GM18526 (cell line): Measurements from ENCODE around the gene CROCC2.

ENCODE experiments used
- POLR2A ChIP-seq: IDR thresholded peaks from 3 replicates; pipeline ENCODE4 v1.6.1; 2011; ENCODE audit not compliant: insufficient read length; ENCODE audit errors: extremely low read depth

Gene CROCC2

DNA sequence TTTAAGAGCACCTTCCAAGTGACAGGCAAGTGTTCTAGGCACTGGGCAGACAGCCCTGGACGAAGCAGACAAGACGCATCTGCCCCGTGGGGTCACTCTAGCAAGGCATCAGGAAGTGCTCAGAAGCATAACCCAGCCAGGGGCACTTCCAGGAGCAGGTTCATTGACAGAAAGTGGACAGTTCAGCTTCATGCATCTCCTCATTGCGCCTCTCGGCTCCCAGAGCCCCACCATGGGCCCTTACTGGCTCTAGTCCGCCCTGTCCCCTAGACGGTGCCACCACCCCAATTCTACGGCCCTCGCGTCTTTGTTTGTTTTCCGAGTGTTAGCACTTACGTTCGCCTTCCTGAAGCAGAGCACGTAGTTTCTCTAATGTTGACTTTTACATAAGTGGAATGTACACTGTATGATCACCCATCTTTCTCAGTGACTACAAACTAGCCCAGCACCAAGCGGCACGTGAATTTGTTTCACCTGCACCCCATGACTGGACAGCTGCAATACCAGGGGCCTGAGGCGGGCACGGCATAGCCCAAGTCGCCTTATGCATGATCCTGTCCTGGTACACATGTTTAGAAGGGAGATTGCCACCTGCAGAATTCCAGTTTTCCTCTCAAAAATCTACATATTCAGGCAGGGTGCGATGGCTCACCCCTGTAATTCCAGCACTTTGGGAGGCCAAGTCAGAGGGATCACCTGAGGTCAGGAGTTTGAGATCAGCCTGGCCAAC, 125.5 kb downstream of the CROCC2 start:
- no peak for TF ChIP-seq POLR2A

- TF ChIP-seq POLR2A, result no peak
Observed at GRCh38 chr2:241033336-241033987, 127.3 kb downstream of the CROCC2 start.

GRCh38 chr2:241033994-241034393, 127.9 kb downstream of the CROCC2 start:
- no peak for TF ChIP-seq POLR2A

DNA sequence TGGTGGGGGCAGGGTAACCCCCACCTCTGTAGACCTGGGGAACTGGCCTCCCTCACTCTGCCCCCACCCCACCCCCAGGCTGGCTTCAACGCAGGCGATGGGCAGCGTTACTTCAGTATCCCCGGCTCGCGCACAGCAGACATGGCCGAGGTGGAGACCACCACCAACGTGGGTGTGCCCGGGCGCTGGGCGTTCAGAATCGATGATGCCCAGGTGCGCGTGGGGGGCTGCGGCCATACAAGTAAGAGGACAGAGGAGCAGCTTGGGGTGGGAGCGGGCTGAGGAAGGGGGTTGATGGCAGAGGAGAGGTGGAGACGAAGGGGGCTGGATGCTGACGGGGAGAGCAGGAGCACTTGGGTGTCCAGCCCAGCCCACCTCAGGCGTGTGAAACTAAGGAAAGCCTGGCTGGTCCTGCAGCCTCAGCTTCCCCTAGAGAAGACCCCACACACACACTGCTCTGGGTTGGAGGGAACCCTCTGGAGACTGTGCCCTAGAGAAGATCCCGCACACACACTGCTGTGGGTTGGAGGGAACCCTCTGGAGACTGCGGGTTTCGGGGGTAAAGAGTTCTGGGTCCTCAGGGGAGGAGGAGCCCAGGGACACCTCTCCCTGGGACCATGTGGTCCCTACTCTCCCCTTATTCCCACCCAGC, 128.5 kb downstream of the CROCC2 start:
- no peak for TF ChIP-seq POLR2A

DNA sequence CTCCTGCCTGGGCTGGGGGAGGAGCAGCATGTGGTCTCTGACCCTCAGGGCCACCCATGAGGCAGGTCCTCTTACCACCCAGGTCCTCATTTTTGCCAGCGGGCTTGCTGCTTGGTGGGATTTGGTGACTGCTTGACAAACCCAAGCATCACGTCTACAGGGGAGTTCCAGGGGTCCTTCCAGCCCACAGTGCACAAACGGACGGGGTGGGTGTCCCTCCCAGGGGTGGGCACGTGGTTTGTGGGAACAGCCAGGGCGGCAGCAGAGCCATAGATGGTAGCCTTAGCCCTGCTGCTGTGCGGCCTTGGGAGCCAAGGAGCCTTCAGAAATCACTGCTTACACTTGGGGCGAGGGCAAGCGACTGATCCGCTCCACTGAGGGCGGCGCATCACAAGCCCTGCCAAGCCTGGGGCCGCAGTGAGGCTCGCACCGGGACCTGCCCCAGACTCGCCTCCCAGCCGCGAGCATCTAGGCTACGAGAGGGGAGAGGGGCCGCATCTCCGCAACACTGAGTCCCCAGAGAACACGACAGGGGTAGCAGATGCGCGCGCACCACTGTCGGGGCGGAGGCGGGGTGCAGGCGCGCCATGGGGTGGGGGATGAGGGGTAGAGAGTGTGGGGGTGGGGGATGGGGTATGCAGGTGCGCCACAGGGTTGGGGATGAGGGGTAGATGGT, 129.1 kb downstream of the CROCC2 start:
- TF ChIP-seq POLR2A, result no peak

GRCh38 chr2:241035818-241036396, 129.8 kb downstream of the CROCC2 start:
- no peak for TF ChIP-seq POLR2A

DNA sequence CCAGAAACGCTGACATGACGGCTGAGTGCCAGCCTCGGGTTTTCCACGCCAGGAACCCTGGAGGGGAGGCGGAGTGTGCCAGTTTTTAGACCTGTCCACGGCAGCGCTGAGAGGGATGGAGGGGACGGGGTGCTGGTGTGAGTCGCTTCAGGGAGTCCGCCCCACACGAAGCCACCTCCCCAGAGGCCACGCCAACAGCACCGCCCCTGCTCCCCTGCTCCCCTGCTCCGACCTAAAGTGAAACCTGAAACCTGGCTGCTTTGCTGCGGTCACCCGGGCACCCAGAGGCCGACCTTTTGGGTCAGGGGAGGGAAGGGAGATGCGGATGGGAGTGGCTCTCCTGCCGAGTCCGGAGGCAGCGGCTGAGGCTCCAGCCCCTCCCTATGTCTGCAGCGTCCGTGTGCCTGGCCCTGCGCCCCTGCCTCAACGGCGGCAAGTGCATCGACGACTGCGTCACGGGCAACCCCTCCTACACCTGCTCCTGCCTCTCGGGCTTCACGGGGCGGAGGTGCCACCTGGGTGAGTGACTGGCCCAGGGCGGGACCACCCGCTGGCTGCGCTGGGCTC, 130.3 kb downstream of the CROCC2 start:
- peak; percentile 26 for TF ChIP-seq POLR2A

GRCh38 chr2:241036964-241037421, 130.9 kb downstream of the CROCC2 start:
- TF ChIP-seq POLR2A, result peak; percentile 33

DNA sequence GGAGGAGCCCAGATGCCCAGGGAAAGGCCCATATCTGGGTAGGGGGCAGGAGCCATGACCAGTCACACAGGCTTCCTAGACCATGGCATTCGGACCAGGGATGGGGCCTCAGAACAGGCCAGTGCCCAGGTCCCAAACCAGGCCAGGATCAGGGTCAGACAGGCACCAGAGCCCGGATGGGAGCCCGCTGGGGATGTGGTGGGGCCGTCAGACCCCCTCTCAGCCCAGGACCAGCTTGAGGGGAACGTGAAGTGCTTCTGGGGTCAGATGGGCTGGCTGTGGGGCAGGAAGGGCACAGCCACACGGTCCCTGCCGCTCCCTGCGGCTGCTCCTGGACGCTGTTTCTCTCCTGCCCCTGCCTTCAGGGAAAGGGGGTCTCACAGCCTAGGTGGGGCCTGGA, 131.4 kb downstream of the CROCC2 start:
- no peak for TF ChIP-seq POLR2A

- no peak for TF ChIP-seq POLR2A
Observed at GRCh38 chr2:241038374-241039180, 132.4 kb downstream of the CROCC2 start.

- TF ChIP-seq POLR2A, result no peak
Observed at GRCh38 chr2:241039416-241039815, 133.3 kb downstream of the CROCC2 start.

- no peak for TF ChIP-seq POLR2A
Observed at GRCh38 chr2:241040081-241040803, 134.1 kb downstream of the CROCC2 start.

- TF ChIP-seq POLR2A, result no peak
Observed at GRCh38 chr2:241041589-241042158, 135.5 kb downstream of the CROCC2 start.
